SK-N-SH (cell line): Measurements from ENCODE around the gene NPDC1. TPM values are rescaled to one million over a fixed set of nuclear protein-coding genes. Genes with fewer than 3 reads are reported as not detected.

Experiments
- CTCF ChIA-PET: fragments of 300-600, 350-600 bp; formaldehyde crosslinking; extraction: SDS; loops from one replicate; lab custom pipeline; 2021; lab: Yijun Ruan, JAX
- POLR2A ChIA-PET: fragments of 350-600 bp; sonication (Branson Sonifier 250); formaldehyde crosslinking; extraction: SDS; loops from one replicate; lab custom pipeline; 2020; ENCODE audit warnings: antibody characterized with exemption, inconsistent platforms; lab: Yijun Ruan, JAX
- DNase-seq: peaks from one replicate; pipeline ENCODE4 v3.0.0; 2012
- H2AFZ ChIP-seq: fragments of 200-600 bp; sonication (generic); 2 replicates; pipeline ENCODE4 v1.8.1; 2016; ENCODE audit warnings: antibody characterized with exemption, mild to moderate bottlenecking, low read depth
- H3F3A ChIP-seq: fragments of 200-600 bp; sonication (generic); replicated peaks from 2 replicates; pipeline ENCODE3; 2016; ENCODE audit warnings: antibody characterized with exemption, mild to moderate bottlenecking; ENCODE audit not compliant: insufficient read depth
- H3K27ac ChIP-seq, 2 experiments: fragments of 200-500 bp in 1 of 2; fragments of 200-600 bp in 1 of 2; sonication (Bioruptor generic) in 1 of 2; sonication (generic), shearing (Covaris generic) in 1 of 2; 2 replicates each; pipeline versions ENCODE4 v1.5.1 to v1.6.1; 2014 to 2016; ENCODE audit warnings: low read depth in 2 of 2, inconsistent platforms in 1 of 2, low read length in 1 of 2, mild to moderate bottlenecking in 1 of 2, mixed read lengths in 1 of 2
- H3K27me3 ChIP-seq: fragments of 200-600 bp; sonication (generic), shearing (Covaris generic); 2 replicates; pipeline ENCODE4 v1.6.1; 2016; ENCODE audit warnings: mixed run types; ENCODE audit not compliant: insufficient read depth
- H3K36me3 ChIP-seq, 2 experiments: fragments of 200-500 bp in 1 of 2; fragments of 200-600 bp in 1 of 2; sonication (Bioruptor generic) in 1 of 2; sonication (generic) in 1 of 2; replicated peaks in 1 of 2; 2 replicates each; pipeline versions ENCODE3 to v1.5.1; 2014 to 2016; ENCODE audit warnings: low read length in 1 of 2, mild to moderate bottlenecking in 1 of 2; ENCODE audit not compliant: insufficient read depth in 2 of 2, control insufficient read depth in 1 of 2
- H3K4me1 ChIP-seq, 2 experiments: fragments of 200-500 bp in 1 of 2; fragments of 200-600 bp in 1 of 2; sonication (Bioruptor generic) in 1 of 2; sonication (generic), shearing (Covaris generic) in 1 of 2; 2 replicates each; pipeline versions ENCODE4 v1.5.1 to v1.6.1; 2014 to 2016; ENCODE audit warnings: low read depth in 1 of 2, low read length in 1 of 2, mixed run types in 1 of 2; ENCODE audit not compliant: insufficient read depth in 2 of 2, control insufficient read depth in 1 of 2
- H3K4me2 ChIP-seq: fragments of 200-600 bp; sonication (generic), shearing (Covaris generic); 2 replicates; pipeline ENCODE4 v1.6.1; 2017; ENCODE audit warnings: mixed run types
- H3K4me3 ChIP-seq, 2 experiments: fragments of 200-500 bp in 1 of 2; fragments of 200-600 bp in 1 of 2; sonication (Bioruptor generic) in 1 of 2; sonication (generic), shearing (Covaris generic) in 1 of 2; 2 replicates each; pipeline versions ENCODE4 v1.5.1 to v1.8.1; 2014 to 2016; ENCODE audit warnings: low read depth in 2 of 2, inconsistent platforms in 1 of 2, low read length in 1 of 2, mild to moderate bottlenecking in 1 of 2, mixed read lengths in 1 of 2, moderate library complexity in 1 of 2
- H3K79me2 ChIP-seq: fragments of 200-600 bp; sonication (generic); 2 replicates; pipeline ENCODE4 v1.8.1; 2017; ENCODE audit warnings: mild to moderate bottlenecking; ENCODE audit not compliant: insufficient read depth
- H3K9ac ChIP-seq: fragments of 200-600 bp; sonication (generic); 2 replicates; pipeline ENCODE4 v1.6.1; 2017; ENCODE audit warnings: mixed run types
- H3K9me2 ChIP-seq: fragments of 200-600 bp; sonication (generic); 2 replicates; pipeline ENCODE4 v1.6.1; 2017; ENCODE audit warnings: mixed run types
- H3K9me3 ChIP-seq: fragments of 200-600 bp; sonication (generic); 2 replicates; pipeline ENCODE4 v1.6.1; 2017; ENCODE audit warnings: mixed run types, mild to moderate bottlenecking, moderate library complexity
- H4K20me1 ChIP-seq: fragments of 200-600 bp; sonication (generic); 2 replicates; pipeline ENCODE4 v1.6.1; 2017; ENCODE audit warnings: mild to moderate bottlenecking, mixed run types; ENCODE audit not compliant: insufficient read depth
- CHD2 ChIP-seq: fragments of 150-350 bp; IDR thresholded peaks from 2 replicates; pipeline ENCODE4 v1.6.1; 2018; ENCODE audit warnings: low read length; ENCODE audit not compliant: partially characterized antibody
- EP300 ChIP-seq, 2 experiments: IDR thresholded peaks; 2 replicates each; pipeline versions ENCODE4 v1.4.0 to v1.6.1; 2012; ENCODE audit warnings: borderline replicate concordance in 1 of 2, low read depth in 1 of 2, low read length in 1 of 2
- EZH2phosphoT487 ChIP-seq: fragments of 200-600 bp; sonication (generic); IDR thresholded peaks from 2 replicates; pipeline ENCODE4 v1.6.1; 2017; ENCODE audit warnings: low read depth, mixed run types, mild to moderate bottlenecking, antibody characterized with exemption, moderate library complexity, borderline replicate concordance
- FOSL2 ChIP-seq: IDR thresholded peaks from 2 replicates; pipeline ENCODE4 v1.4.0; 2012; ENCODE audit warnings: low read depth, mild to moderate bottlenecking, moderate library complexity, borderline replicate concordance
- FOXJ3 ChIP-seq: sonication (generic); formaldehyde crosslinking; IDR thresholded peaks from 2 replicates; pipeline ENCODE4 v1.5.1; 2020; ENCODE audit warnings: mild to moderate bottlenecking, missing genetic modification reagents
- FOXM1 ChIP-seq: IDR thresholded peaks from 2 replicates; pipeline ENCODE4 v1.4.0; 2012; ENCODE audit warnings: low read depth, mild to moderate bottlenecking
- GABPA ChIP-seq: IDR thresholded peaks from 2 replicates; pipeline ENCODE4 v1.4.0; 2012; ENCODE audit warnings: low read depth, mild to moderate bottlenecking
- JUND ChIP-seq: IDR thresholded peaks from 2 replicates; pipeline ENCODE4 v1.4.0; 2012
- MXI1 ChIP-seq: IDR thresholded peaks from 2 replicates; pipeline ENCODE4 v1.6.1; 2012; ENCODE audit warnings: mild to moderate bottlenecking, low read depth, low read length, improper control_type of control experiment
- RAD21 ChIP-seq: IDR thresholded peaks from 2 replicates; pipeline ENCODE4 v1.6.1; 2012; ENCODE audit warnings: mild to moderate bottlenecking, low read length
- RFX5 ChIP-seq: IDR thresholded peaks from 2 replicates; pipeline ENCODE4 v1.6.1; 2012; ENCODE audit warnings: mild to moderate bottlenecking, improper control_type of control experiment, low read length
- RXRA ChIP-seq: IDR thresholded peaks from 2 replicates; pipeline ENCODE4 v1.4.0; 2012; ENCODE audit warnings: low read depth, mild to moderate bottlenecking, borderline replicate concordance
- SMC3 ChIP-seq: IDR thresholded peaks from 2 replicates; pipeline ENCODE4 v1.6.1; 2012; ENCODE audit warnings: low read depth, low read length, improper control_type of control experiment
- TAF1 ChIP-seq: IDR thresholded peaks from 2 replicates; pipeline ENCODE4 v1.6.1; 2012; ENCODE audit warnings: low read depth, mild to moderate bottlenecking, low read length, moderate library complexity, borderline replicate concordance
- TEAD4 ChIP-seq: IDR thresholded peaks from 2 replicates; pipeline ENCODE4 v1.4.0; 2012; ENCODE audit warnings: mild to moderate bottlenecking, borderline replicate concordance; ENCODE audit not compliant: insufficient read depth
- YY1 ChIP-seq: IDR thresholded peaks from 2 replicates; pipeline ENCODE4 v1.4.0; 2012; ENCODE audit warnings: low read depth, mild to moderate bottlenecking
- WGBS: methylation state at CpG from one replicate; pipeline ENCODE4 v1.1.6; 2017; ENCODE audit warnings: low lambda C conversion rate; 5-methylcytosine and 5-hydroxymethylcytosine counted together
- polyA plus RNA-seq, 3 experiments: library from polyadenylated mRNA; depleted of rRNA; stranded (reverse); fragments of >200 nt; gene quantifications; 2 replicates each; pipeline ENCODE4 v1.2.3, GENCODE V29; 2012
- TF ChIP-seq, protein P1 (sequence below): IDR thresholded peaks from 2 replicates; pipeline ENCODE4; 2012
- TF ChIP-seq, protein P2 (sequence below): IDR thresholded peaks from 2 replicates; pipeline ENCODE4 v1.4.0; 2012; ENCODE audit warnings: low read depth
- TF ChIP-seq, protein P3 (sequence below): fragments of 150-350 bp; IDR thresholded peaks from 2 replicates; pipeline ENCODE4 v1.6.1; 2017; ENCODE audit warnings: antibody characterized with exemption, low read length, low read depth, borderline replicate concordance
- TF ChIP-seq, protein P4 (sequence below): fragments of 150-350 bp; IDR thresholded peaks from 2 replicates; pipeline ENCODE4 v1.6.1; 2016; ENCODE audit warnings: mild to moderate bottlenecking, low read depth, low read length
- TF ChIP-seq, protein P5 (sequence below): IDR thresholded peaks from 2 replicates; pipeline ENCODE4 v1.4.0; 2012; ENCODE audit warnings: low read depth, borderline replicate concordance

Gene NPDC1
- polyA plus RNA-seq, 1 of the 3 experiments (the other 2 are of a cell fraction) = 48.1 TPM

DNA sequence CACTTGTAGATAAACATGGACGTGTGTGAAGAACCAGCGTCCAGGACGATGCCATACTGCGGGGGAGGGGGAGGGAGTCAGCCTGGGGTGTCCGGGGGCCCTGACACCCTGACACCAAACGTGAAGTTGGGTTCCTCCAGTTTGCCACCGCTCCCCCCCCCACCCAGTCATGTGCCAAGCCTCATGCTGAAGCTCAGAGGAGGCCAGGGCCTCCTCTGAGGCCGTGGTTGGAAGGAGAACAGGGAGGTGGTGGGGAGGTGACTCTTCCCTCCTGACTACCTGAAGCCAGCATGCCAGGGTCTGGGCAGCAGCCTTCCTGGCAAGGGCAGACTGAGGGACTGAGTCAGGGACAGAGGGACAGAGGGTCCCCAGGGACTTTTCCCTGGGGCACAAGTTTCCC is 6.3 kb upstream of the NPDC1 start:
- H3K4me1 ChIP-seq = peaks cover 0 to 35% of the 10 kb centered on the region in 2 experiments; a peak in 1 of 4 replicates
- CTCF ChIA-PET = interaction anchor here (0.8 to 19.8 kb wide), 6 partner anchors 8 to 104 kb away, joined by 3 to 803 read pairs (median 4); partner anchors contain the start of genes ABCA2 and SAPCD2
- H3K9me2 ChIP-seq = no peaks in the 10 kb centered on the region
- no peaks in the 10 kb centered on the region for H3F3A ChIP-seq
- H3K79me2 ChIP-seq = no peaks in the 10 kb centered on the region
- H3K27ac ChIP-seq = no peak overlapping the region
- no peak overlapping the region for H3K4me2 ChIP-seq
- no peaks in the 10 kb centered on the region for H3K36me3 ChIP-seq
- 59% methylated on average over 6 of the region's 8 CpGs for WGBS
- H3K9ac ChIP-seq = no peak overlapping the region
- H3K27me3 ChIP-seq = 0 out of 2 replicates have a peak, but pooled peaks cover 5% of the 10 kb centered on the region
- H4K20me1 ChIP-seq = no peaks in the 10 kb centered on the region
- H3K4me3 ChIP-seq = no peak overlapping the region
- POLR2A ChIA-PET = no interaction called here
- no peaks in the 10 kb centered on the region for H3K9me3 ChIP-seq
- H2AFZ ChIP-seq = no peak overlapping the region
- DNase-seq = no peak
- TF ChIP-seq MXI1 (no peak), YY1 (no peak), EZH2phosphoT487 (no peak), FOXM1 (no peak), JUND (no peak), FOXJ3 (CRISPR knock-in tag) (no peak), RXRA (no peak), EP300 (IDR thresholded peaks at IDR 0.05; ENCODE audit: borderline replicate concordance in 1 of 2, low read depth in 1 of 2, low read length in 1 of 2) (no peak)
- TF ChIP-seq, protein P1, sequence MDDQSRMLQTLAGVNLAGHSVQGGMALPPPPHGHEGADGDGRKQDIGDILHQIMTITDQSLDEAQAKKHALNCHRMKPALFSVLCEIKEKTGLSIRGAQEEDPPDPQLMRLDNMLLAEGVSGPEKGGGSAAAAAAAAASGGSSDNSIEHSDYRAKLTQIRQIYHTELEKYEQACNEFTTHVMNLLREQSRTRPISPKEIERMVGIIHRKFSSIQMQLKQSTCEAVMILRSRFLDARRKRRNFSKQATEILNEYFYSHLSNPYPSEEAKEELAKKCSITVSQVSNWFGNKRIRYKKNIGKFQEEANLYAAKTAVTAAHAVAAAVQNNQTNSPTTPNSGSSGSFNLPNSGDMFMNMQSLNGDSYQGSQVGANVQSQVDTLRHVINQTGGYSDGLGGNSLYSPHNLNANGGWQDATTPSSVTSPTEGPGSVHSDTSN = no peak
- TF ChIP-seq, protein P2, sequence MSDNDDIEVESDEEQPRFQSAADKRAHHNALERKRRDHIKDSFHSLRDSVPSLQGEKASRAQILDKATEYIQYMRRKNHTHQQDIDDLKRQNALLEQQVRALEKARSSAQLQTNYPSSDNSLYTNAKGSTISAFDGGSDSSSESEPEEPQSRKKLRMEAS = no peak
- TF ChIP-seq, protein P3, sequence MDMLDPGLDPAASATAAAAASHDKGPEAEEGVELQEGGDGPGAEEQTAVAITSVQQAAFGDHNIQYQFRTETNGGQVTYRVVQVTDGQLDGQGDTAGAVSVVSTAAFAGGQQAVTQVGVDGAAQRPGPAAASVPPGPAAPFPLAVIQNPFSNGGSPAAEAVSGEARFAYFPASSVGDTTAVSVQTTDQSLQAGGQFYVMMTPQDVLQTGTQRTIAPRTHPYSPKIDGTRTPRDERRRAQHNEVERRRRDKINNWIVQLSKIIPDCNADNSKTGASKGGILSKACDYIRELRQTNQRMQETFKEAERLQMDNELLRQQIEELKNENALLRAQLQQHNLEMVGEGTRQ = no peak
- TF ChIP-seq, protein P4, sequence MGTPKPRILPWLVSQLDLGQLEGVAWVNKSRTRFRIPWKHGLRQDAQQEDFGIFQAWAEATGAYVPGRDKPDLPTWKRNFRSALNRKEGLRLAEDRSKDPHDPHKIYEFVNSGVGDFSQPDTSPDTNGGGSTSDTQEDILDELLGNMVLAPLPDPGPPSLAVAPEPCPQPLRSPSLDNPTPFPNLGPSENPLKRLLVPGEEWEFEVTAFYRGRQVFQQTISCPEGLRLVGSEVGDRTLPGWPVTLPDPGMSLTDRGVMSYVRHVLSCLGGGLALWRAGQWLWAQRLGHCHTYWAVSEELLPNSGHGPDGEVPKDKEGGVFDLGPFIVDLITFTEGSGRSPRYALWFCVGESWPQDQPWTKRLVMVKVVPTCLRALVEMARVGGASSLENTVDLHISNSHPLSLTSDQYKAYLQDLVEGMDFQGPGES = no peak

DNA sequence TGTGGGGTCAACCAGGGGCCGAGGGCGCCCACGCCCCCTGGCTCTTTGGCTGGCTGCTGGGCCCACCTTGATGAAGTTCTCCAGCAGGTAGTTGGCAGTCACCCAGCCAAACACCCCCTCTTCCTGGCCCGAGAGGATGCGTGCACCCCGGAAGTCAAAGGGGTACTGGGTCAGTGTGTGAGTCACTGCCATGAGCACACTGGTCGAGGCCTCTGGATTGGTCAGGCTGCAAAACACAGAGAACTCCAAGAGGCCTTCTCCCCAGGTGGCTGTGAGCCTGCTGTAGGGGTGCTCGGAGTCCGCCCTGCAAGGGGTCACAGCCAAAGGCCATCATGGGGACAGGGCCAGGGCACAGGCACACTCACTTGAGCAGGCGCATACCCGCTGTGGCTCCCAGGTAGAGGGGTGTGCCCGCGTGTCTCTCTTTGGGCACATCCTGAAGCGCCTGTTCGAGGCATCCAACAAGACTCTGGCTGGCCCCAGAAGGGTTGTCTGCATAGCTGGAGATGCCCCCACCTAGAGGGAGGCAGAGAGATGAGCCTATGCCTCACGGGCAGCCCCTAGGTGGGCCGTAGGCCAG is 5.3 kb upstream of the NPDC1 start:
- Histone ChIP-seq H3K79me2 (no peaks in the 10 kb centered on the region), H3K9me2 (no peaks in the 10 kb centered on the region), H3K36me3 (no peaks in the 10 kb centered on the region), H3F3A (peaks cover 1% of the 10 kb centered on the region), H3K4me3 (no peak overlapping the region), H3K27ac (no peak overlapping the region), H3K9ac (no peak overlapping the region), H4K20me1 (peaks cover 4% of the 10 kb centered on the region; the same call in 1 of the 2 replicates), H3K27me3 (0 out of 2 replicates have a peak, but pooled peaks cover 5% of the 10 kb centered on the region), H3K4me2 (no peak overlapping the region), H2AFZ (no peak overlapping the region), H3K9me3 (no peaks in the 10 kb centered on the region), H3K4me1 (peaks cover 0 to 30% of the 10 kb centered on the region in 2 experiments; a peak in 1 of 4 replicates)
- no peak for TF ChIP-seq SMC3
- TF ChIP-seq GABPA = no peak
- TF ChIP-seq JUND = no peak
- TF ChIP-seq EP300 (IDR thresholded peaks at IDR 0.05; ENCODE audit: borderline replicate concordance in 1 of 2, low read depth in 1 of 2, low read length in 1 of 2) = no peak
- TF ChIP-seq TAF1 = no peak
- TF ChIP-seq, protein P5, sequence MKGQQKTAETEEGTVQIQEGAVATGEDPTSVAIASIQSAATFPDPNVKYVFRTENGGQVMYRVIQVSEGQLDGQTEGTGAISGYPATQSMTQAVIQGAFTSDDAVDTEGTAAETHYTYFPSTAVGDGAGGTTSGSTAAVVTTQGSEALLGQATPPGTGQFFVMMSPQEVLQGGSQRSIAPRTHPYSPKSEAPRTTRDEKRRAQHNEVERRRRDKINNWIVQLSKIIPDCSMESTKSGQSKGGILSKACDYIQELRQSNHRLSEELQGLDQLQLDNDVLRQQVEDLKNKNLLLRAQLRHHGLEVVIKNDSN = no peak
- TF ChIP-seq CHD2 = no peak
- TF ChIP-seq FOSL2 = no peak
- no peak for TF ChIP-seq TEAD4
- no peak for TF ChIP-seq MXI1
- TF ChIP-seq RFX5 = no peak
- no peak for TF ChIP-seq RAD21
- CTCF ChIA-PET = interaction anchor here (5.4 to 19.8 kb wide), 2 partner anchors 14 to 23 kb away, joined by 107 to 803 read pairs; partner anchors contain the start of genes ABCA2, FUT7 and SAPCD2
- WGBS = 92% methylated on average over 13 of the region's 17 CpGs
- no peak for DNase-seq
- POLR2A ChIA-PET = no interaction called here
